HG03575 (cell line): ENCODE measurements around the gene L2HGDH.

ENCODE experiments used
- ATAC-seq: cut with Tn5 transposase; IDR thresholded peaks from one replicate; pipeline ENCODE4 v1.9.1; 2021; ENCODE audit not compliant: unreplicated experiment, insufficient number of reproducible peaks, low FRiP score; ENCODE audit errors: extremely low read depth

The L2HGDH gene

DNA sequence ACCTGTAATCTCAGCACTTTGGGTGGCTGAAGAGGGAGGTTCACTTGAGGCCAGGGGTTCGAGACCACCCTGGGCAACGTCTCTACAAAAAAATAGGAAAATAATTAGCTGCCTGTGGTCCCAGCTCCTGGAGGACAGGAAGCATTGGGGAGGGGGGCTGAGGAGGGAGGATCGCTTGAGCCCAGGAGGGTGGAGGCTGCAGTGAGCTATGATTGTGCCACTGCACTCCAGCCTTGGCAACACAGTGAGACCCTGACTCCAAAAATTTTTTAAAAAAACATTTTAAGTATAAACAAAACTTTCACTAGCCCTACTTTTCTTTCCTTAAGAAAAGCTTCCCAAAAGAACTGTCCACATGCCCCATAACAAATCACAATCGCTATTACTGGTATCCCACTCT lies 1.6 kb downstream of the L2HGDH start:
- ATAC-seq, result no peak

- no peak for ATAC-seq
Observed at GRCh38 chr14:50308363-50308915, 3.6 kb downstream of the L2HGDH start.

GRCh38 chr14:50303744-50304471 lies 8.1 kb downstream of the L2HGDH start:
- ATAC-seq, result no peak

DNA sequence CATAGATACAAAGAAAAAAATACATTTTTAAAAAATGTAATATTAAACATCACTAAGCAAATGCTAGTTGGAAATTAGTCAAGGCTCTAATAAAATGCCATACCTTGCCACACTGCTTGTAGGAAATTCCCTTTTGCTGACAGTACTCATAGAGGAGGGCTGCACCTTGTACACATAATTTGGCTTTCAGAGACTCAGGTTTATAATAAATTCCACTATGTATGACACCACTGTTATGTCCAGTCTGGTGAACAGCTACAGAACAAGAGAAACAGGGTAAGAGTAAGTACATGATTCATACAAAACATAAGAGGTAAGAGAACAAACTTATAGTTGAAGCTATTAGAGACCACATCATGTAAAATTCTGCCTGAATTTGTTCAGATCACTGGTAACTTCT lies 10.1 kb downstream of the L2HGDH start:
- no peak for ATAC-seq

- no peak for ATAC-seq
Observed at GRCh38 chr14:50299585-50299984, 12.4 kb downstream of the L2HGDH start.

GRCh38 chr14:50290306-50290705 lies 21.7 kb downstream of the L2HGDH start:
- no peak for ATAC-seq

- no peak for ATAC-seq
Observed at GRCh38 chr14:50288146-50288545, 23.9 kb downstream of the L2HGDH start.

- no peak for ATAC-seq
Observed at GRCh38 chr14:50285861-50286260, 26.2 kb downstream of the L2HGDH start.

DNA sequence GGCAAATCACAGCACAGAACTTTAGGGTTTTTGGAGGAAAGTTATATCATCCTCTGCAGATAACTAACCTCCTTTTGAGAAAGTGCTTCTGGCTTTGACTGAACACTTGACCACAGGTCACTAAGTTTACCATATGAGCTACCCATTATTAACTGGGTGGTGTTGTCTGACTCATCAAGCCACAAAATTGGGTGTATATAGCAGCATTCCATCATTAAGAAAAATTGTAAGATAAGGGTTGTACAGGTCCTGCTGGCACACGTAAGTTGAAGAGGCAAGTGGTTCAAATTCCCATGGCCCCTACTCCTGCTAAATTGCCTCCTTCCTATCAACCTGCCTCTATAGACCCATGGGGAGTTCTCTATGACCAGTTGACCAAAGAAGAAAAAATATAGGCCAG lies 39.5 kb downstream of the L2HGDH start:
- ATAC-seq, result no peak

GRCh38 chr14:50270932-50271331 lies 41.1 kb downstream of the L2HGDH start:
- ATAC-seq, result no peak

DNA sequence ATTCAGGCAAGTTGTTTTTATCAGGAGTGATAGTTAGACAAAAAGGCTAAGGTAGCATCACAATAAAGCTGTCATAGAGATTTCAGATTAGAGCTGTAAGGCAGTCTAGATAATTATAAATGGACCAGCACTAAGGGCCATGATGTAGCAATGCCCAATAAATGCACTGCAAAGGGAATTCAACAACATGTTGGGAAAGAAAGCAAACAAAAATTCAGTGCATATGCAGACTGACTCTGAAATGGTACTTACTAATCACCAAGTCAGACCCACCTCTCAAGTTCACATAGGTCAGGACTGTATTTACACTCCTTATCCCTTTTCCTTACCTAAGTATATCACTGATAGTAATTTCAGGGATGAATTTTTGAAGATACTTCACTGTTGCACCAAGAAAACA lies 47.0 kb downstream of the L2HGDH start:
- no peak for ATAC-seq

- no peak for ATAC-seq
Observed at GRCh38 chr14:50263321-50263720, 48.7 kb downstream of the L2HGDH start.

DNA sequence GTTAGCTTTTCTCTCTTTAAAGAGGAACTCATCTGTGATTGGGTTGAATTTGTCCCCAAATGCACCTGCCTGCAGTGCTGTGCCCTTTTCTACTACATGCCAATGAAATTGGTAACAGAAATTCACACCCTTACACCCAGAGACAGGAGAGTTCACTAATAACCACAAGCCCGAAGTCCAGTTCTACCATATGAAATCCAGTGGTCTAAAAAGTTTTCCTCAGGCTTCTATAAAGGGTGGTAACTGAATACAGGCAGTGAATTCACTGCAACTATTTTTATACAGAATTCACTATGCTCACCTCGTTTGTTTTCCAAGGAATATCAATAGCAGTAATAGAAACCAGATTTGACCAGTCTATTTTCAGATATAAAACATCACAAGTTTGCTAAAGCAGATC lies 49.2 kb downstream of the L2HGDH start:
- no peak for ATAC-seq

GRCh38 chr14:50260511-50260910 lies 51.5 kb downstream of the L2HGDH start:
- no peak for ATAC-seq

DNA sequence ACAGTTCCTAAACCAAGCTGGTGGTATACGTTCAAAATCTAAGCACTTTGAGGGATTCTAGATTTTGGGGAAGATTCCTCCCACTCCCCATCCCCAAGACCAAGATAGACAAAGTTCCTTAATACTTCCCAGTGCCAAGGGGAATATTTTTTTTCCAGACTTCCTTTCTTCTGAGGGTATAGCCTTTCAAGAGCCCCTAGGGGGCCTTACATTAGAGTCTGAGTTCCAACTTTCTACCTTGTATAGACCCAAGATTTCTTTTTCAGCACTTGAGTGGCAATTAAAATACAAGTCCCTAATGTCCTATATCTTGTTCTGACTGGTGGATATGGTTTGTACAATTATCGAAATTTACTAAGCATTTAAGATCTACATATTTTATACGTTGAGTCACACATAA lies 52.0 kb downstream of the L2HGDH start:
- no peak for ATAC-seq

DNA sequence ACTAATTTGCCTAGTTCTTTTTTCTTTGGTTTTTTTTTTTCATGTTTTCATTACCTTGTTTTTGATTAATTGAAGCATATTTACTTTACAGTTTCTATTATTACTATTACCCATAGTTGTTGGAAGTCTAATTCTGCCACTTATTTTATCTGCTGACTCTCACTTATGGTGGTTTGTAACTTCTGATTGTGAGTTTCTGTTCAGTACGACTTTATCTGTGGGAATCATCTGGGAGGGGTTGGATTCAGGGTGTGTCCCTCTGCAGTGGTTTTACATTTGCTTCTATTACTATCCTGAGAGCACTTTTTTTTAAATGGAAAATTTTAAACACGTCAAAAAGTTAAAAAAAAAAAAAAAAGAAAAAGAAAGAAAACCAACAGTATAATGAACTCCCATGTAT lies 54.3 kb downstream of the L2HGDH start:
- ATAC-seq, result no peak

DNA sequence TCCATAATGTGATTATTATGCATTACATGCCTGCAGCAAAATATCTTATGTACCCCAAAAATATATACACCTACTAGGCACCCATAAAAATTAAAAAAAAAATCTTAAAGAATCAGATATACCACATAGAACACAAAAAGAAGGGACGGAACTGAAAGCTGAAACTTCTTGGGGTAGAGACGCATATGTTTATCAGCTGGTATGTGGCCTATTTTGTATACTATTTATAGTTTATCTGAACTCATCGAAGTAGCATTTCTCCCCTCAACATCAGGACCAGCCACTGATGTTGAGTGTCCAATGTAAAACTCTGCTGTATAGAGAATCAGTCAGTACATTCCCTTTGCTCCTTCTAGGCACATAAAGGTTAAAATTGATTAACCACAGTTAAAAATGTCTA lies 57.8 kb downstream of the L2HGDH start:
- ATAC-seq, result no peak

GRCh38 chr14:50249136-50249775 lies 62.8 kb downstream of the L2HGDH start:
- ATAC-seq, result no peak

GRCh38 chr14:50247245-50247644 lies 64.8 kb downstream of the L2HGDH start:
- ATAC-seq, result no peak

- ATAC-seq, result no peak
Observed at GRCh38 chr14:50242566-50243310, 69.3 kb downstream of the L2HGDH start.
